22Rv1 (cell line): ENCODE measurements around the gene C2CD2.

ENCODE experiments used
- CTCF ChIP-seq: fragments of 450-650 bp; IDR thresholded peaks from 2 replicates; pipeline ENCODE4 v1.5.1; 2017; ENCODE audit warnings: mild to moderate bottlenecking
- ZFX ChIP-seq: fragments of 450-650 bp; IDR thresholded peaks from 2 replicates; pipeline ENCODE4 v1.6.1; 2017; ENCODE audit warnings: antibody characterized with exemption, borderline replicate concordance

- no peak for TF ChIP-seq CTCF
- TF ChIP-seq ZFX, result no peak
These were observed 82.4 kb downstream of the C2CD2 start for GRCh38 chr21:41871293-41872030.
